SK-N-SH (cell line): ENCODE data around the gene KYAT1.

Experiments used
- SMC3 ChIP-seq: IDR thresholded peaks from 2 replicates; pipeline ENCODE4 v1.6.1; 2012; ENCODE audit warnings: low read depth, low read length, improper control_type of control experiment
- TF ChIP-seq, protein P1 (sequence below): fragments of 150-350 bp; IDR thresholded peaks from 2 replicates; pipeline ENCODE4 v1.6.1; 2017; ENCODE audit warnings: antibody characterized with exemption, low read length, low read depth, borderline replicate concordance
- TF ChIP-seq, protein P2 (sequence below): fragments of 200-600 bp; sonication (generic); IDR thresholded peaks from 2 replicates; pipeline ENCODE4 v1.6.1; 2017; ENCODE audit warnings: antibody characterized with exemption, mild to moderate bottlenecking, moderate library complexity
- TF ChIP-seq, protein P3 (sequence below): IDR thresholded peaks from 2 replicates; pipeline ENCODE4 v1.4.0; 2012; ENCODE audit warnings: low read depth

DNA sequence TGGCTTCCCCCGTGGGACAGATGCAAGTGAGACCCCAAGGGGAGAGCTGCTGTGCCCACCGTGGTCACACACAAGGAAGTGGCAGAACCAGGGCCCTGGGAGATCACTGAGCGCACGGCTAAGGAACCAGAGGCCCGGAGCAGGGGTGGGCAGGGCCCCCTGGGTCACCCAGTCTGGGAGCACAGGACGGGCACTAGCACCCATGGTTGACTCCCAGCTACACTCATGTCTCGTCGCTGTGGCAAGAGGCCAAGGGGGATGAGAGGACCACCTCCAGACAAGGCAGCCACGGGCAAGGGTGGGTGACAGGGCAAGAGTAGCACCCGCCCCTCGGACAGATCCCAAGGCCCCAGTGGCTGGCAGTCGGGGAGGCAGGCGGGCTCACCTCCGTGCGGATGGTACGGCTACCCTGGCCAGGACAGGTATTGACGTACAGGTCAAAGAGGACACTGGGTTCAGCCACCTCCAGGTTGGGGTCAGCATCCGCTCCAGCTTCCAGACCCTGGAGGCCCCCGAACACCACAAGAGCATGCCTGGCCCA is 58.3 kb downstream of the KYAT1 start:
- TF ChIP-seq SMC3 = no peak
- TF ChIP-seq, protein P1, sequence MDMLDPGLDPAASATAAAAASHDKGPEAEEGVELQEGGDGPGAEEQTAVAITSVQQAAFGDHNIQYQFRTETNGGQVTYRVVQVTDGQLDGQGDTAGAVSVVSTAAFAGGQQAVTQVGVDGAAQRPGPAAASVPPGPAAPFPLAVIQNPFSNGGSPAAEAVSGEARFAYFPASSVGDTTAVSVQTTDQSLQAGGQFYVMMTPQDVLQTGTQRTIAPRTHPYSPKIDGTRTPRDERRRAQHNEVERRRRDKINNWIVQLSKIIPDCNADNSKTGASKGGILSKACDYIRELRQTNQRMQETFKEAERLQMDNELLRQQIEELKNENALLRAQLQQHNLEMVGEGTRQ = no peak
- TF ChIP-seq, protein P2, sequence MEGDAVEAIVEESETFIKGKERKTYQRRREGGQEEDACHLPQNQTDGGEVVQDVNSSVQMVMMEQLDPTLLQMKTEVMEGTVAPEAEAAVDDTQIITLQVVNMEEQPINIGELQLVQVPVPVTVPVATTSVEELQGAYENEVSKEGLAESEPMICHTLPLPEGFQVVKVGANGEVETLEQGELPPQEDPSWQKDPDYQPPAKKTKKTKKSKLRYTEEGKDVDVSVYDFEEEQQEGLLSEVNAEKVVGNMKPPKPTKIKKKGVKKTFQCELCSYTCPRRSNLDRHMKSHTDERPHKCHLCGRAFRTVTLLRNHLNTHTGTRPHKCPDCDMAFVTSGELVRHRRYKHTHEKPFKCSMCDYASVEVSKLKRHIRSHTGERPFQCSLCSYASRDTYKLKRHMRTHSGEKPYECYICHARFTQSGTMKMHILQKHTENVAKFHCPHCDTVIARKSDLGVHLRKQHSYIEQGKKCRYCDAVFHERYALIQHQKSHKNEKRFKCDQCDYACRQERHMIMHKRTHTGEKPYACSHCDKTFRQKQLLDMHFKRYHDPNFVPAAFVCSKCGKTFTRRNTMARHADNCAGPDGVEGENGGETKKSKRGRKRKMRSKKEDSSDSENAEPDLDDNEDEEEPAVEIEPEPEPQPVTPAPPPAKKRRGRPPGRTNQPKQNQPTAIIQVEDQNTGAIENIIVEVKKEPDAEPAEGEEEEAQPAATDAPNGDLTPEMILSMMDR = no peak
- TF ChIP-seq, protein P3, sequence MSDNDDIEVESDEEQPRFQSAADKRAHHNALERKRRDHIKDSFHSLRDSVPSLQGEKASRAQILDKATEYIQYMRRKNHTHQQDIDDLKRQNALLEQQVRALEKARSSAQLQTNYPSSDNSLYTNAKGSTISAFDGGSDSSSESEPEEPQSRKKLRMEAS = no peak
